Activated T-cell treated with anti-CD3 and anti-CD28 coated beads, Interleukin-2, amount 50 U/mL, for 4 hours (primary cell): ENCODE measurements around the gene PDE11A. TPM values are rescaled to one million over a fixed set of nuclear protein-coding genes. Genes with fewer than 3 reads are reported as not detected.

ENCODE experiments used
- ATAC-seq, 2 donors: fragments of 200-7000 bp; cut with Tn5 transposase; one replicate each; pipeline ENCODE4 v1.10.0; 2021
- DNase-seq: peaks from one replicate; pipeline ENCODE4 v3.0.0-alpha.2; 2020
- H3K27me3 Mint-ChIP-seq: one replicate; pipeline ENCODE4 v1.8.0; 2021; ENCODE audit warnings: low read depth, mixed read lengths
- H3K36me3 Mint-ChIP-seq: one replicate; pipeline ENCODE4 v1.8.0; 2022; ENCODE audit warnings: mixed read lengths; ENCODE audit not compliant: insufficient read depth
- H3K4me1 Mint-ChIP-seq: one replicate; pipeline ENCODE4 v1.8.0; 2021; ENCODE audit warnings: low read depth, mixed read lengths
- H3K4me3 Mint-ChIP-seq: one replicate; pipeline ENCODE4 v1.8.0; 2021; ENCODE audit warnings: mild to moderate bottlenecking, moderate library complexity, mixed read lengths
- H3K9me3 Mint-ChIP-seq: one replicate; pipeline ENCODE4 v1.8.0; 2021; ENCODE audit warnings: mixed read lengths
- total RNA-seq, 3 donors: library from RNA; stranded (reverse); gene quantifications; one replicate each; pipeline ENCODE4 v1.2.1, GENCODE V29; 2021

Gene PDE11A
- total RNA-seq, 3 donors from 2014 or later: not detected

- Mint-ChIP-seq H3K36me3 (no peaks in the 10 kb centered on the region), H3K9me3 (no peaks in the 10 kb centered on the region), H3K27me3 (peaks cover 21% of the 10 kb centered on the region), H3K4me1 (no peaks in the 10 kb centered on the region), H3K4me3 (no peak overlapping the region)
- DNase-seq: no peak
- ATAC-seq: no peak
These were observed 443.1 kb downstream of the PDE11A start for GRCh38 chr2:177629357-177630024.

- no peaks in the 10 kb centered on the region for H3K36me3 Mint-ChIP-seq
- no peaks in the 10 kb centered on the region for H3K4me1 Mint-ChIP-seq
- H3K9me3 Mint-ChIP-seq: no peaks in the 10 kb centered on the region
- no peak overlapping the region for H3K4me3 Mint-ChIP-seq
- no peak for DNase-seq
- H3K27me3 Mint-ChIP-seq: peaks cover 21% of the 10 kb centered on the region
- no peak for ATAC-seq
These were observed 443.7 kb downstream of the PDE11A start for GRCh38 chr2:177628831-177629230.

DNA sequence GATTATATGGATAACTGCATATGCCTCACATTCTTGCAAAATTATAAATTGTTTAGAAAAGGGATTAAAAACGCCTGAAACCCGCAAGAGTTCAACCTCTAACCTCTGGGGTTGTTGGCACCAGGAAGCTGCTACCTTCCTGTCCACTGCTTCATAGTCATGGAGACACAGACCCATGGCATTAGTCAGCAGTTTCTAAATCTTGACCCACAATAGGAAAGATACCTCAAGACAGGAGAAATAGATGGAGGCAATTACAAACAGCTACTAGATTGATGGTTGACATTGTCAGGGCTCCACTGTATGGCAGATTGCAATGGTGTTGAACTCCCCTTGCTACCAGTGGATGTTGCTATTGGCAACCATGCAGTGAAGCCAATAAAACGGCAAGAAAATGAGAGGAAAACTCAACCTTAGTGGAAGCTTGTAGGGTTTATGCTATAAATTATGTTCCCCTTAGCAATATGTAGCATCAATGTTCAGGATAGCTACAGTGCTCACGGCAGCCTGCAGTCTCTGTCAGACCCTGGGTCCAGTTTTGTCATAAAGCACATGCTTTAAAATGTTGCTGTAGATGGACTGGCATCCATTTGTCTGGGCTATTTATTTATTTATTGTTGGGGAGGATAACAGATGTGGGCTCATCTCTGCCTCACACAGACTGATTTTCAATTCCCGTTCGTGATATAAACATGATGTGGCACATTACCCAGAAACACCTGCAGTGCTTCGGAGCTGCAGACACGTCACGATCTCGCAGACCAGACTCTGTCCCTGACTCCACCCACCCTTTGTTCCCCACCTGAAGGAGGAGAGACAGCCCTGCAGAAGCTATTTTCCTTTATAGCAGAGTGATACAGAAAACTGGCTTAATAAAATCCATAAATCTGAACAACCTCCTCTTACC lies 446.6 kb downstream of the PDE11A start:
- H3K4me1 Mint-ChIP-seq: no peaks in the 10 kb centered on the region
- no peaks in the 10 kb centered on the region for H3K9me3 Mint-ChIP-seq
- peaks cover 26% of the 10 kb centered on the region for H3K27me3 Mint-ChIP-seq
- ATAC-seq (peak in 1 of 2 donors; percentile 54), DNase-seq (no peak)
- no peaks in the 10 kb centered on the region for H3K36me3 Mint-ChIP-seq
- no peak overlapping the region for H3K4me3 Mint-ChIP-seq

GRCh38 chr2:177622521-177622920 lies 450.1 kb downstream of the PDE11A start:
- Mint-ChIP-seq H3K36me3 (no peaks in the 10 kb centered on the region), H3K27me3 (peaks cover 19% of the 10 kb centered on the region), H3K4me3 (no peak overlapping the region), H3K4me1 (peaks cover 3% of the 10 kb centered on the region), H3K9me3 (no peaks in the 10 kb centered on the region)
- DNase-seq (no peak), ATAC-seq (no peak)

- peaks cover 8% of the 10 kb centered on the region for H3K27me3 Mint-ChIP-seq
- H3K4me3 Mint-ChIP-seq: no peak overlapping the region
- ATAC-seq: no peak
- no peak for DNase-seq
- peaks cover 3% of the 10 kb centered on the region for H3K4me1 Mint-ChIP-seq
- H3K9me3 Mint-ChIP-seq: no peaks in the 10 kb centered on the region
- H3K36me3 Mint-ChIP-seq: no peaks in the 10 kb centered on the region
These were observed 452.6 kb downstream of the PDE11A start for GRCh38 chr2:177619986-177620385.

DNA sequence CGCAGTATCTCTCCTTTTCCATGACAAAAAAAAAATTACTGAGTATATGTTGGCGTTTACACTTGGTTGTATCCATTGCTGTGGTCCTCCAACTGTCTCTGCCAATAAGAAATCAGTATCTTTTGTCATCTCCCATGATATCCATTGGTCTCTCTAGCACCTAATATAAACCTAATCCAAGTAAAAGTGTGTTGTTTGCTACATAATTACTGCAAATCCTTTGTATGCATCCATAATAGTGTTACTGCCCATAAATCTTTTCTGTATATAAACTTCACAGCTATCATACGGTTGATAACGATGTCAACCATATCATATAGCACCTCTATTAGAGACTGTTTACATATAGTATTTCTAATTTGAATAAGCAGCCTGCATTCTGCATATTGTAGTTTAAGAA lies 453.1 kb downstream of the PDE11A start:
- Mint-ChIP-seq H3K4me1 (peaks cover 3% of the 10 kb centered on the region), H3K27me3 (peaks cover 8% of the 10 kb centered on the region), H3K4me3 (peak overlapping the region; percentile 90), H3K36me3 (no peaks in the 10 kb centered on the region), H3K9me3 (no peaks in the 10 kb centered on the region)
- ATAC-seq (no peak), DNase-seq (no peak)

DNA sequence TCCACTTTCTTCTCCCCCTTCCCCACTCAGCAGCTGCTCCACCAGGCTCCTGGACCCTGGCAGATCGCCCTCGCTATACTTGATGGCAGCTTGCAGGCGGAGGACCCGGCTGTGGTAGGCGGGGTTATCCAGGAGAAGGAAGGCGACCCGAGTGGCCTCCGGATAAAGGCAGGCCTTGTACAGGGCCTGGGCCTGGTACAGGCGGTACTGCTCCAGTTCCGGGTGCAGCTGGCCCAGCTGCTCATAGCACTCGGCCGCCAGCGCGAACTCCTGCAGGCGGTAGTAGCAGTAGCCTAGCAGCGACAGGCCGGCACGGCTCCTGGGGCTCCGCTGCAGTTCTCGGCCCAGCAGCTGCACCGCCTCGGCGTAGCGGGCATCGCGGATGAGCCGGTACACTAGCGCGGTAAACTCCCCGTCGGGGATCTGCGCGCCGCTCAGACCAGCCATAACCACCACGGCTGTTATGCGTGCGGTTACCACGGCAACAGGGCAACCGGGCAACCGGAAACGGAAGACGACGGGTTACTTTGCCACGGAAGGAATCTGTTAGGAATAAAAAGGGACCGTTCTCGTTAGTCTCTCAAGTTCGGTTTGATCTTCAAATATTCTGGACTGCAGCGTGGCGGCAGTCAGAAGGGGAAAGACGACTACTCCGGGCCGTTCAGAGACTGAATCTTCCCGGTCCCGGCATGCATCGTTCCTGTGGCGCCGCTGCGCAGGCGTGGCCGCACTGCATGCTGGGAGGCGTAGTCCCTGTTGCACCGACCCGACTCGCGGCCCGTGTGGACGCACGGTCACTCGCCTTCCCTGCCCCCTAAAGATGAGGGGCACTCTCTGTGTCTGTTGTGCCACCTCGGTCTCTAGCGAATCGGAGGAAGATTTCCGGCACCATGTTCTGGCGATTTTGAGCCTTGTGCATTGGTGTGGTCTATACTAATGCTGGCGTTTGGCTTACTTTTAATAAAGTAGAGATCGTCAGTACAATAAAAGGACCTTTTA lies 454.0 kb downstream of the PDE11A start:
- Mint-ChIP-seq H3K4me3 (peak overlapping the region; percentile 90), H3K4me1 (peaks cover 3% of the 10 kb centered on the region), H3K36me3 (no peaks in the 10 kb centered on the region), H3K9me3 (no peaks in the 10 kb centered on the region), H3K27me3 (peaks cover 8% of the 10 kb centered on the region)
- ATAC-seq (peak; percentile 96 to 97), DNase-seq (peak; percentile 76)

- H3K36me3 Mint-ChIP-seq: no peaks in the 10 kb centered on the region
- DNase-seq: no peak
- H3K4me1 Mint-ChIP-seq: peaks cover 3% of the 10 kb centered on the region
- peaks cover 8% of the 10 kb centered on the region for H3K27me3 Mint-ChIP-seq
- no peak for ATAC-seq
- H3K9me3 Mint-ChIP-seq: no peaks in the 10 kb centered on the region
- H3K4me3 Mint-ChIP-seq: peak overlapping the region; percentile 90
These were observed 454.7 kb downstream of the PDE11A start for GRCh38 chr2:177617849-177618248.

DNA sequence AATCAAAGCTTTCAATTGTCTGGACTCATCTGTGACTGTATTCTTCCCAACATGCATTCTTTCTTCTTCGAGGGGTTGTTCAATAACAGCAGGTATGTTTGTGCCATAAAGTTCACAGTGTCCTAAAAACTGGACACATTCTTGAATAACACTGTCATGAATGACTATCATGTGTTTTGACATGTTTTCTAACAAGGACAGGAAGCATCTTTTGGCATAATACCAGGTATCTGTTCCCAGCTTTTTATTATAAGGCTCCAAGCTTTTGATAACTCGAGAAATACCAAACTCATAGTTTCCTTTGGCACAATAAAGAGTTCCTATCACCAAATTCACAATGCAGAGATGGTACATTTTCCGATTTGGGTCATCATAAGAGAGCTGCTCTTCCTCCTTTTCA lies 455.8 kb downstream of the PDE11A start:
- Mint-ChIP-seq H3K4me1 (peaks cover 3% of the 10 kb centered on the region), H3K27me3 (peaks cover 8% of the 10 kb centered on the region), H3K36me3 (no peaks in the 10 kb centered on the region), H3K9me3 (no peaks in the 10 kb centered on the region), H3K4me3 (no peak overlapping the region)
- no peak for ATAC-seq
- DNase-seq: no peak

DNA sequence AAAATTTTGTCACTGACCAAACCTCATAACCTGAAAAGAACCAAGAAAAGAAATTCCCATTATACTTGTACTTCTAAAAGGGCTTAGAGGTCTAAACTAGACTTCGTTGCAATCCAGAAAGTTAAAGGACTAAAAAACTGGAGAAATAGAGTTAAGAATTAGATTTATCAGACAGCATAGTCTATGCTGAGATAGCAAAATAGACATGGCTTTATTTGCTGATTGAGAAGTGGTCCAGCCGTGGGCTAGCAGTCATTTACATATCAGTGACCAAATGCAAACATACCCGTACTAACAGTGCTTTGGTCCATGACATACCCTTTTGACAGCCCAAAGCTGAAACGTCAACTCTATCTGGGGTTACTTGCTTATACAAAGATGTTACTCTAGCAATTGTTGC lies 456.5 kb downstream of the PDE11A start:
- Mint-ChIP-seq H3K4me1 (peaks cover 3% of the 10 kb centered on the region), H3K9me3 (no peaks in the 10 kb centered on the region), H3K36me3 (no peaks in the 10 kb centered on the region), H3K27me3 (peaks cover 3% of the 10 kb centered on the region), H3K4me3 (no peak overlapping the region)
- DNase-seq (no peak), ATAC-seq (no peak)

- H3K36me3 Mint-ChIP-seq: peaks cover under 1% of the 10 kb centered on the region
- ATAC-seq: no peak
These were observed 459.9 kb downstream of the PDE11A start for GRCh38 chr2:177612659-177613058.

DNA sequence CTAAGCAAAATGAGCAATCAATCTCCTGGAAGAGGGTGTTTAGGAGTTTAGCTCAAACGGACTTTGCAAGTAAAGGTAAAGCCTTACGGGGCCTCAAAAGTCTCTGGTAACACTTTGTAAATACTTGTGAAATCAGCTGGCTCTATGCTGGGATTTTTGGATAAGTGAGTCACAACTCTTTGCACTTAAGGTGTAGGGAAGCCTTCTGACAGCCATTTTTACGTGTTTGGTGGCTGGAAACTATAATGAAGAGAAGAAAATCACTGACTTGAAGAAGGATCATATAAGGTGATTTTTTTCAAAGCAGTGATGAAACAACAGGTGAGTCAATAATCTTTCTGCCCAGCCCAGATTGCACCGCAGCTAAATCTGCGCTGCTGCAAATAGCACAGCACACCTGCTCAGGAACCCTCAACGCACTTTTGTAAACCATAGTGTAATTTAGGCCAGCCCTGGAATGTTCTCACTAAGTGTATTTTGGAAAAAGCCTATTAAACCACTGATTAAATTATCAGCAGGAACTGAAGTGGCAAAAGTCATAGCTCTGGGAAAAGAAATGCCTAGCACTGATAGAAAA lies 461.2 kb downstream of the PDE11A start:
- H3K4me1 Mint-ChIP-seq: no peaks in the 10 kb centered on the region
- ATAC-seq (no peak), DNase-seq (no peak)
- peaks cover 2% of the 10 kb centered on the region for H3K36me3 Mint-ChIP-seq
- peaks cover 4% of the 10 kb centered on the region for H3K27me3 Mint-ChIP-seq
- H3K9me3 Mint-ChIP-seq: peaks cover 3% of the 10 kb centered on the region
- no peak overlapping the region for H3K4me3 Mint-ChIP-seq

More at GRCh38 chr2:177612659-177613058, 459.9 kb downstream of the PDE11A start:
- H3K4me1 Mint-ChIP-seq: no peaks in the 10 kb centered on the region
- H3K9me3 Mint-ChIP-seq: peaks cover 3% of the 10 kb centered on the region
- no peak overlapping the region for H3K4me3 Mint-ChIP-seq
- no peak for DNase-seq
- H3K27me3 Mint-ChIP-seq: peaks cover 5% of the 10 kb centered on the region

GRCh38 chr2:177610813-177611212 lies 461.8 kb downstream of the PDE11A start:
- peaks cover 3% of the 10 kb centered on the region for H3K9me3 Mint-ChIP-seq
- H3K4me1 Mint-ChIP-seq: no peaks in the 10 kb centered on the region
- ATAC-seq (no peak), DNase-seq (no peak)
- peaks cover 2% of the 10 kb centered on the region for H3K36me3 Mint-ChIP-seq
- H3K27me3 Mint-ChIP-seq: peaks cover 4% of the 10 kb centered on the region
- H3K4me3 Mint-ChIP-seq: no peak overlapping the region

- DNase-seq (no peak), ATAC-seq (no peak)
- H3K27me3 Mint-ChIP-seq: peaks cover 4% of the 10 kb centered on the region
- no peak overlapping the region for H3K4me3 Mint-ChIP-seq
- no peaks in the 10 kb centered on the region for H3K4me1 Mint-ChIP-seq
- H3K36me3 Mint-ChIP-seq: peaks cover 2% of the 10 kb centered on the region
- H3K9me3 Mint-ChIP-seq: peaks cover 3% of the 10 kb centered on the region
These were observed 465.9 kb downstream of the PDE11A start for GRCh38 chr2:177606636-177607035.
